B cell (primary cell): ENCODE measurements around the gene CDT1. TPM values are rescaled to one million over a fixed set of nuclear protein-coding genes. Genes with fewer than 3 reads are reported as not detected.

Experiments used
- ATAC-seq: fragments of 200-7000 bp; cut with Tn5 transposase; one replicate; pipeline ENCODE4 v1.10.0; 2021; ENCODE audit warnings: low read depth, mild to moderate bottlenecking, moderate number of reproducible peaks, moderate library complexity
- CTCF ChIA-PET: fragments of 350-600 bp; sonication (Branson Sonifier 250); formaldehyde crosslinking; loops from one replicate; lab custom pipeline; 2021; ENCODE audit warnings: antibody characterized with exemption, inconsistent platforms; lab: Charles Lee
- POLR2A ChIA-PET: fragments of 350-600 bp; sonication (Branson Sonifier 250); formaldehyde crosslinking; loops from one replicate; lab custom pipeline; 2021; ENCODE audit warnings: antibody characterized with exemption; lab: Charles Lee
- DNase-seq: peaks from one replicate; pipeline ENCODE4 v3.0.0; 2013
- H2AFZ ChIP-seq: 2 replicates; pipeline ENCODE4 v1.6.1; 2012; ENCODE audit warnings: mild to moderate bottlenecking, low read depth, low read length; ENCODE audit not compliant: insufficient read depth, poor library complexity, severe bottlenecking
- H3K27ac ChIP-seq, 2 donors: 1 replicate in 1 of 2; 2 replicates in 1 of 2; pipeline ENCODE4 v1.5.1; 2012 to 2013; ENCODE audit warnings: low read length in 2 of 2, mild to moderate bottlenecking in 2 of 2, moderate library complexity in 1 of 2
- H3K27me3 ChIP-seq, 4 experiments: fragments of 200-600 bp in 1 of 4; sonication (generic) in 1 of 4; replicated peaks in 1 of 4; 1 replicate in 2 of 4; 2 replicates in 2 of 4; pipeline versions ENCODE4 v1.6.1 to v1.7.0; 2013 to 2016; ENCODE audit warnings: low read length in 3 of 4, mild to moderate bottlenecking in 2 of 4, mixed read lengths in 1 of 4, moderate library complexity in 1 of 4; ENCODE audit not compliant: insufficient read depth in 4 of 4, control insufficient read depth in 3 of 4; ENCODE audit errors: control extremely low read depth in 1 of 4
- H3K36me3 ChIP-seq, 2 experiments: replicated peaks in 1 of 2; 1 replicate in 1 of 2; 2 replicates in 1 of 2; pipeline versions ENCODE4 v1.6.1 to v1.7.1; 2013; ENCODE audit warnings: low read length in 1 of 2; ENCODE audit not compliant: insufficient read depth in 2 of 2, control insufficient read depth in 1 of 2; ENCODE audit errors: control extremely low read depth in 1 of 2, extremely low read depth in 1 of 2
- H3K4me1 ChIP-seq, 2 donors: fragments of 200-600 bp in 1 of 2; sonication (generic) in 1 of 2; 1 replicate in 1 of 2; 2 replicates in 1 of 2; pipeline versions ENCODE4 v1.5.1 to v1.6.1; 2013 to 2017; ENCODE audit warnings: low read length in 2 of 2; ENCODE audit not compliant: control insufficient read depth in 2 of 2, insufficient read depth in 2 of 2
- H3K4me2 ChIP-seq: replicated peaks from 2 replicates; pipeline ENCODE3; 2012; ENCODE audit warnings: mild to moderate bottlenecking, low read depth, low read length; ENCODE audit not compliant: poor library complexity, severe bottlenecking
- H3K4me3 ChIP-seq, 5 experiments: fragments of 200-600 bp in 1 of 5; sonication (generic) in 1 of 5; 1 replicate in 3 of 5; 2 replicates in 2 of 5; pipeline versions ENCODE4 v1.5.1 to v1.7.0; 2011 to 2016; ENCODE audit warnings: low read length in 4 of 5, mild to moderate bottlenecking in 4 of 5, low read depth in 2 of 5, control low read depth in 1 of 5, moderate library complexity in 1 of 5; ENCODE audit not compliant: insufficient read depth in 1 of 5; ENCODE audit errors: control extremely low read depth in 1 of 5, extremely low read depth in 1 of 5
- H3K79me2 ChIP-seq: fragments of 200-600 bp; sonication (generic); one replicate; pipeline ENCODE4 v1.6.0; 2016; ENCODE audit warnings: low read length; ENCODE audit not compliant: control insufficient read depth, insufficient read depth
- H3K9ac ChIP-seq: fragments of 200-600 bp; sonication (generic); 2 replicates; pipeline ENCODE4 v1.6.1; 2017; ENCODE audit warnings: mild to moderate bottlenecking, low read length, moderate library complexity
- H3K9me3 ChIP-seq, 3 donors: one replicate each; pipeline versions ENCODE4 v1.6.1 to v1.7.1; 2013; ENCODE audit warnings: low read length in 2 of 3; ENCODE audit not compliant: control insufficient read depth in 2 of 3, insufficient read depth in 1 of 3; ENCODE audit errors: control extremely low read depth in 1 of 3
- H4K20me1 ChIP-seq: 2 replicates; pipeline ENCODE4 v1.6.0; 2012; ENCODE audit warnings: mild to moderate bottlenecking, low read length; ENCODE audit not compliant: insufficient read depth, control insufficient read depth, poor library complexity, severe bottlenecking
- H3K27ac Mint-ChIP-seq: one replicate; pipeline ENCODE4 v1.8.0; 2021; ENCODE audit warnings: mixed read lengths
- H3K27me3 Mint-ChIP-seq: one replicate; pipeline ENCODE4 v1.8.0; 2021; ENCODE audit warnings: mixed read lengths
- H3K4me1 Mint-ChIP-seq: one replicate; pipeline ENCODE4 v1.8.0; 2021; ENCODE audit warnings: mixed read lengths
- H3K4me3 Mint-ChIP-seq: one replicate; pipeline ENCODE4 v1.8.0; 2021; ENCODE audit warnings: mixed read lengths
- H3K9me3 Mint-ChIP-seq: one replicate; pipeline ENCODE4 v1.8.0; 2022; ENCODE audit warnings: mixed read lengths; ENCODE audit not compliant: insufficient read depth
- CTCF ChIP-seq: fragments of 200-600 bp; IDR thresholded peaks from one replicate; pipeline ENCODE4 v1.8.0; 2022; ENCODE audit warnings: antibody characterized with exemption, mild to moderate bottlenecking
- EZH2 ChIP-seq: IDR thresholded peaks from 2 replicates; pipeline ENCODE4 v1.6.1; 2012; ENCODE audit warnings: borderline replicate concordance, low read depth, mild to moderate bottlenecking, moderate library complexity, low read length; ENCODE audit not compliant: insufficient read depth, poor library complexity, severe bottlenecking
- WGBS: methylation state at CpG from one replicate; pipeline ENCODE4 v1.1.5; 2013; ENCODE audit warnings: missing lambda C conversion rate; ENCODE audit not compliant: insufficient coverage; 5-methylcytosine and 5-hydroxymethylcytosine counted together
- intact Hi-C: fragments of 100-400 bp; cut with micrococcal nuclease; formaldehyde crosslinking; loops from one replicate; pipeline ENCODE4 v1.10.0; 2022
- polyA plus RNA-seq: library from polyadenylated mRNA; depleted of rRNA; stranded (reverse); fragments of >200 nt; gene quantifications from 2 replicates; pipeline ENCODE4 v1.2.3, GENCODE V29; 2012
- total RNA-seq, 2 donors: library from RNA; stranded (reverse); fragments of 120-200 nt in 1 of 2; gene quantifications; 1 replicate in 1 of 2; 2 replicates in 1 of 2; pipeline versions ENCODE4 v1.2.3 to v1.2.4, GENCODE V29; 2013 to 2022

CDT1 gene
- total and polyA plus RNA-seq, 2 donors (not counting 1 experiment from before 2014, with no cell fraction given), result 0.27 to 0.36 TPM

- CTCF ChIA-PET, result interaction anchor here (1.4 to 4.9 kb wide), 2 partner anchors 14 to 61 kb away, joined by 4 to 33 read pairs; no protein-coding TSS in a partner anchor
- peaks cover 38 to 54% of the 10 kb centered on the region in 2 donors for H3K4me1 ChIP-seq
- Mint-ChIP-seq H3K9me3 (no peaks in the 10 kb centered on the region), H3K27ac (no peak overlapping the region), H3K4me3 (no peak overlapping the region), H3K4me1 (peaks cover 38% of the 10 kb centered on the region), H3K27me3 (no peaks in the 10 kb centered on the region)
- no peak overlapping the region for H3K9ac ChIP-seq
- DNase-seq (no peak), ATAC-seq (no peak)
- H3K79me2 ChIP-seq, result no peaks in the 10 kb centered on the region
- TF ChIP-seq CTCF (no peak), EZH2 (no peak)
- peaks cover 0 to 11% (median 0%) of the 10 kb centered on the region in 3 donors for H3K9me3 ChIP-seq
- POLR2A ChIA-PET, result no interaction called here
- H2AFZ ChIP-seq, result no peak overlapping the region
- H4K20me1 ChIP-seq, result no peaks in the 10 kb centered on the region
- intact Hi-C loops, result no loop called here
- no peak overlapping the region for H3K4me3 ChIP-seq
- no peak overlapping the region for H3K4me2 ChIP-seq
- 91% methylated on average over 4 of the region's 4 CpGs for WGBS
- no peaks in the 10 kb centered on the region for H3K27me3 ChIP-seq
- H3K27ac ChIP-seq, result no peak overlapping the region
- H3K36me3 ChIP-seq, result no peaks in the 10 kb centered on the region
Measured at GRCh38 chr16:88798073-88798472, 5.5 kb upstream of the CDT1 start.

- Mint-ChIP-seq H3K27me3 (no peaks in the 10 kb centered on the region), H3K4me1 (peaks cover 30% of the 10 kb centered on the region), H3K4me3 (no peak overlapping the region), H3K27ac (no peak overlapping the region), H3K9me3 (no peaks in the 10 kb centered on the region)
- no peak overlapping the region for H2AFZ ChIP-seq
- H4K20me1 ChIP-seq, result no peaks in the 10 kb centered on the region
- H3K9me3 ChIP-seq, result peaks cover 0 to 11% (median 0%) of the 10 kb centered on the region in 3 donors
- no peak for DNase-seq
- ATAC-seq, result no peak
- peaks cover 30 to 46% of the 10 kb centered on the region in 2 donors for H3K4me1 ChIP-seq
- H3K27me3 ChIP-seq, result no peaks in the 10 kb centered on the region
- H3K9ac ChIP-seq, result no peak overlapping the region
- H3K4me3 ChIP-seq, result no peak overlapping the region
- TF ChIP-seq CTCF, result no peak
- TF ChIP-seq EZH2, result no peak
- intact Hi-C loops, result no loop called here
- ChIA-PET CTCF (interaction anchor here (0.8 to 4.9 kb wide), 3 partner anchors 13 to 62 kb away, joined by 3 to 33 read pairs (median 4); partner anchors contain the start of gene APRT), POLR2A (interaction anchor here (0.6 kb wide), 1 partner anchor 134 kb away, joined by 3 read pairs; no protein-coding TSS in a partner anchor)
- H3K36me3 ChIP-seq, result no peaks in the 10 kb centered on the region
- no peak overlapping the region for H3K27ac ChIP-seq
- H3K4me2 ChIP-seq, result no peak overlapping the region
- no peaks in the 10 kb centered on the region for H3K79me2 ChIP-seq
Measured at GRCh38 chr16:88798772-88799455, 4.7 kb upstream of the CDT1 start.
